ENCODE data around the gene CAPN14.

The CAPN14 gene

DNA sequence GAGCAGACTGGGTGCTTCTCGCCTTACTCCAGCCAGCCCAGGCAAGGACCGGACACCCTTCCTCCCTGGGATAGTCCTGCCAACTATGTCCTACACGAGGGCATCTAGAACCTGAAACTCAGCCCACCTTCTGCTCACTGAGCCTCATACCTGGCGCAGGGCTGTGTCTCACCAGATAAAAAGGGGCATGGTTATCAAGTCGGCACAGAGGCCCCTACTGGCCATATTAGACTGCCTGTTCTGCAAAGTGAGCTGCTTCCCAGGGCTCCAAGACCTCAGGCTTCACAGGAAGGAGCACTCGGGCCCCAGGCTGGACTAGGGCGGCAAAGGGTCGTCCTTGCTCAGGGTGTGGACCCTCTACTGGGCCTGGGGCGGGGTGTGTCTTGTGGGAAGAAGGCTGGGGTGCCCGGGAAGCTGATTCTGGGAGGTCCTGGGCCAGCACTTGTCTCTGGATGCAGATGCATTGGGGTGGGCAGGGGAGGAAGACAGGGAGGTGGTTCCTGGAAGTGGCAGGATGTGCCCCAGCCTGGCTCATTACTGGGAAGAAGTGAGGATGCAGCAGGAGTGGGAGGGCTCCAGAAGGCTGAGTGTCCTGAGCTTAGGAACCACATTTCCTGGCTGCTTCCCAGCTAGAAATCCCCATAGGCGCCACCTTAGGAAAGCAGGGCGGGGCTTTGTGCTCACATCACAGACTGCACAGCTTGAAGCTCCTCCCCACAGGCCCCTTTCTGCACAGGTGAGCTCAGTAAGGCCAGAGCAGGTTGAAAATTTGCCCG lies 36.2 kb upstream of the CAPN14 start:
- CTCF ChIA-PET = no interaction called here
- no peak for DNase-seq (ENCODE audit: extremely low spot score)
- TF ChIP-seq SP1 (IDR thresholded peaks at IDR 0.05) = no peak
- TF ChIP-seq LEF1 (IDR thresholded peaks at IDR 0.05; ENCODE audit: borderline replicate concordance) = no peak
- no peak for TF ChIP-seq HDGF (IDR thresholded peaks at IDR 0.05; ENCODE audit: borderline replicate concordance)
- TF ChIP-seq BHLHE40 (IDR thresholded peaks at IDR 0.05; ENCODE audit: borderline replicate concordance) = no peak
- no peak for TF ChIP-seq ARNT (IDR thresholded peaks at IDR 0.05)
- TF ChIP-seq, protein P1, sequence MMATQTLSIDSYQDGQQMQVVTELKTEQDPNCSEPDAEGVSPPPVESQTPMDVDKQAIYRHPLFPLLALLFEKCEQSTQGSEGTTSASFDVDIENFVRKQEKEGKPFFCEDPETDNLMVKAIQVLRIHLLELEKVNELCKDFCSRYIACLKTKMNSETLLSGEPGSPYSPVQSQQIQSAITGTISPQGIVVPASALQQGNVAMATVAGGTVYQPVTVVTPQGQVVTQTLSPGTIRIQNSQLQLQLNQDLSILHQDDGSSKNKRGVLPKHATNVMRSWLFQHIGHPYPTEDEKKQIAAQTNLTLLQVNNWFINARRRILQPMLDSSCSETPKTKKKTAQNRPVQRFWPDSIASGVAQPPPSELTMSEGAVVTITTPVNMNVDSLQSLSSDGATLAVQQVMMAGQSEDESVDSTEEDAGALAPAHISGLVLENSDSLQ (IDR thresholded peaks at IDR 0.05) = no peak
- no peak for TF ChIP-seq TARDBP (IDR thresholded peaks at IDR 0.05)
- no peak for TF ChIP-seq ELF4 (IDR thresholded peaks at IDR 0.05)
- TF ChIP-seq FOXM1 (IDR thresholded peaks at IDR 0.05; ENCODE audit: borderline replicate concordance) = no peak
- TF ChIP-seq FOXA1 (IDR thresholded peaks at IDR 0.05) = no peak
- no peak for TF ChIP-seq SUZ12 (IDR thresholded peaks at IDR 0.05)
- TF ChIP-seq L3MBTL2 (conservative IDR thresholded peaks at IDR 0.05) = no peak
- TF ChIP-seq ZNF384 (IDR thresholded peaks at IDR 0.05) = no peak
- no peak for TF ChIP-seq NFRKB (IDR thresholded peaks at IDR 0.05)
- TF ChIP-seq FOXK2 (IDR thresholded peaks at IDR 0.05) = no peak
- TF ChIP-seq CTBP1 (IDR thresholded peaks at IDR 0.05; ENCODE audit: borderline replicate concordance) = no peak
- POLR2A ChIA-PET = no interaction called here

DNA sequence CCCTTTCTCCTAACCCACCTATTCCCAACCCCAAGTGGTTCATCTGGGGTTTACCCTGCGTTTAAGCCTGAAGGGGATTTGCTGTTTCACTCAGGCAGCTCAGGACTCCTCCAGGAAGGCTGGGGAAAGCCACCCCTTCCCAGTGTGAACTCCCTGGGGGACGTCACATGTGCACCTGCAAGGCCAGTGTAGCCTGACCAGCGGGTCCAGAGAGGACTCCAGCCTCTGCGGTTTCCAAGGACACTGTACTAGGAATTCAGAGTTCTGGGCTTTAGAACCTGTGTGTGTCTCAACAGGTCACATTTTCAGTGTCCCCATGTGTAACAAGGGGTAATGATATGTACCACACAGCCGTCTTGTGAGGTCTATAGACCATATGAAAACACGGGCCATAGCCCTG lies 34.5 kb upstream of the CAPN14 start:
- CTCF ChIA-PET = no interaction called here
- no peak for DNase-seq (ENCODE audit: extremely low spot score)
- POLR2A ChIA-PET = no interaction called here
- TF ChIP-seq CTBP1 (IDR thresholded peaks at IDR 0.05; ENCODE audit: borderline replicate concordance) (no peak), SP1 (IDR thresholded peaks at IDR 0.05) (no peak), NFRKB (IDR thresholded peaks at IDR 0.05) (no peak), BHLHE40 (IDR thresholded peaks at IDR 0.05; ENCODE audit: borderline replicate concordance) (no peak), SUZ12 (IDR thresholded peaks at IDR 0.05) (no peak), FOXM1 (IDR thresholded peaks at IDR 0.05; ENCODE audit: borderline replicate concordance) (no peak), LEF1 (IDR thresholded peaks at IDR 0.05; ENCODE audit: borderline replicate concordance) (no peak), TARDBP (IDR thresholded peaks at IDR 0.05) (no peak), ARNT (IDR thresholded peaks at IDR 0.05) (no peak), FOXA1 (IDR thresholded peaks at IDR 0.05) (no peak), ZNF384 (IDR thresholded peaks at IDR 0.05) (no peak), HDGF (IDR thresholded peaks at IDR 0.05; ENCODE audit: borderline replicate concordance) (no peak), ELF4 (IDR thresholded peaks at IDR 0.05) (no peak), L3MBTL2 (conservative IDR thresholded peaks at IDR 0.05) (no peak), FOXK2 (IDR thresholded peaks at IDR 0.05) (no peak)
- TF ChIP-seq, protein P1 (IDR thresholded peaks at IDR 0.05) = no peak

DNA sequence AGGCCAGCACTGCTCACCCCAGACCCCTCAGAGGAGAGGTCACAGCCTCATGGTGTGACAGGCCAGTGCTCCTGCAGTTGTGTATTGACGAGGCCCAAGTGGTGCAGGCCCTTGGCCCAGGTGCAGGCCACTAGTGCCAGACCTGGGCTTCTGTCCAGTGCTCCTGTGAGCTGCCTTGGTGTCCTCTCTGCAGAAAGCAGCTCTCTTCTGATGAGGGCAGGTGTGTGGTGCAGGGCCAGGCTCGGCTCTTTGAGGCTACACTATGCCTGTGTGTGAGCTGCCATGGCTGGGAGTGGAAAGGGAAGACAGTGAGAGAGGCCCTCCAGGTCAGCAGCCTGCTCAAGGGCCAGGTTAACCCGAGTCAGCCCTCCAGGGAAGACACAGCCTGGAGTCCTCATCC lies 33.7 kb upstream of the CAPN14 start:
- TF ChIP-seq FOXA1 (IDR thresholded peaks at IDR 0.05) = no peak
- no peak for TF ChIP-seq FOXM1 (IDR thresholded peaks at IDR 0.05; ENCODE audit: borderline replicate concordance)
- no peak for TF ChIP-seq NFRKB (IDR thresholded peaks at IDR 0.05)
- TF ChIP-seq ZNF384 (IDR thresholded peaks at IDR 0.05) = no peak
- no peak for TF ChIP-seq TARDBP (IDR thresholded peaks at IDR 0.05)
- TF ChIP-seq BHLHE40 (IDR thresholded peaks at IDR 0.05; ENCODE audit: borderline replicate concordance) = no peak
- no peak for TF ChIP-seq ARNT (IDR thresholded peaks at IDR 0.05)
- TF ChIP-seq HDGF (IDR thresholded peaks at IDR 0.05; ENCODE audit: borderline replicate concordance) = no peak
- no peak for TF ChIP-seq SP1 (IDR thresholded peaks at IDR 0.05)
- TF ChIP-seq L3MBTL2 (conservative IDR thresholded peaks at IDR 0.05) = no peak
- TF ChIP-seq, protein P1 (IDR thresholded peaks at IDR 0.05) = no peak
- TF ChIP-seq SUZ12 (IDR thresholded peaks at IDR 0.05) = no peak
- no peak for TF ChIP-seq LEF1 (IDR thresholded peaks at IDR 0.05; ENCODE audit: borderline replicate concordance)
- TF ChIP-seq ELF4 (IDR thresholded peaks at IDR 0.05) = no peak
- TF ChIP-seq FOXK2 (IDR thresholded peaks at IDR 0.05) = no peak
- no peak for TF ChIP-seq CTBP1 (IDR thresholded peaks at IDR 0.05; ENCODE audit: borderline replicate concordance)
- POLR2A ChIA-PET = no interaction called here
- CTCF ChIA-PET = no interaction called here
- no peak for DNase-seq (ENCODE audit: extremely low spot score)

DNA sequence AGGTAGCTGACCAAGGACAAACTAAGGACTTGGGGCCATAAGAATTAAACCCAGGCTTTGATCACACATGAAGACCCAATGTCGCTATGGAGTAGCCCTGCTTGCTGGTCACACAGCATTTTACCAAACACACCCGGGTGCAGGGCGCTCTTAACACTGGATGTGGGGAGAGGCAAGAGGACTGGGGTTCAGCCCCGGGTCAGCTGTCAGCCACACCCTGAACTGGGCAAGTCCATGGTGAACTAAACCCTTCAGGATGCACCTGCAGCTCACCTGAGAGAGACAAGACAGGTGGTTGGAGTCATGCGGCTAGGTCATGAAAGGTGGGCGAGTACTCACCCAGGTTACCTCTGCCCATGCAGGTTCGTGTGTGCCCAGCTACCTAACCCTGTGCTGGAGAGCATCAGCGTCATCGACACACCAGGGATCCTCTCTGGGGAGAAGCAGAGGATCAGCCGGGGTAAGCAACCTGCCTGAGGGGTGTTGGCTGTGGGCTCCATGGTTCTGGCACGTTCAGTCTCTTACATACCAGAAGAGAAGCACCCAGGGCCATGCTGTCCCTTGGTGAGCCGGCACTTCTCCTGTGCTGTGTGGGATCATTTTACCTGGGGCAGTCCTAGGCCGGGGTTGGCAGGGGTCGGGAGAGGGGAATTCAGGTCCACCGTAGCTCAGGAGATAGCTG lies 31.8 kb upstream of the CAPN14 start:
- DNase-seq (ENCODE audit: extremely low spot score) = no peak
- POLR2A ChIA-PET = no interaction called here
- TF ChIP-seq CTBP1 (IDR thresholded peaks at IDR 0.05; ENCODE audit: borderline replicate concordance) = no peak
- no peak for TF ChIP-seq ELF4 (IDR thresholded peaks at IDR 0.05)
- TF ChIP-seq, protein P1 (IDR thresholded peaks at IDR 0.05) = no peak
- TF ChIP-seq FOXA1 (IDR thresholded peaks at IDR 0.05) = no peak
- TF ChIP-seq FOXM1 (IDR thresholded peaks at IDR 0.05; ENCODE audit: borderline replicate concordance) = no peak
- TF ChIP-seq NFRKB (IDR thresholded peaks at IDR 0.05) = no peak
- TF ChIP-seq L3MBTL2 (conservative IDR thresholded peaks at IDR 0.05) = no peak
- TF ChIP-seq ZNF384 (IDR thresholded peaks at IDR 0.05) = no peak
- TF ChIP-seq TARDBP (IDR thresholded peaks at IDR 0.05) = no peak
- TF ChIP-seq ARNT (IDR thresholded peaks at IDR 0.05) = no peak
- TF ChIP-seq SUZ12 (IDR thresholded peaks at IDR 0.05) = no peak
- TF ChIP-seq SP1 (IDR thresholded peaks at IDR 0.05) = no peak
- TF ChIP-seq BHLHE40 (IDR thresholded peaks at IDR 0.05; ENCODE audit: borderline replicate concordance) = no peak

DNA sequence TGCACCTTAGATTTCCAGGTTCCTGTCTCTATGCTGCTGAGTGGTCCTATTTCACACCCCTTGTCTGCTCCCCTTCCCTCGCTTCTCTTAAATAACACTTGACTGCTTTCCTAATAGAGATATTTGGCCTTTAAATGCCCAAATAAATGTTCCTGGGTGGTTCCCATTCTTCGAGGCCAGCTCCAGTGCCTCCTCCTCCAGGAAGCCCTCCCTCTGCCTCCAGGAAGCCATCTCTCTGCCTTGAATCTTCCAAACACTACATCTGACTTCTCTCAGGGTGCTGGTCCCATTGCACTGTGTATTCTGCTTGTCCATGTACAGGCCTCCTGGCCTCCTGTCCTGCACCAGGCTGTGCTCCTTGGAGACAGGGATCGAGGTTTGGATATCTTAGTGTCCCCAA lies 30.8 kb upstream of the CAPN14 start:
- ChIA-PET CTCF (no interaction called here), POLR2A (no interaction called here)
- TF ChIP-seq FOXM1 (IDR thresholded peaks at IDR 0.05; ENCODE audit: borderline replicate concordance) (no peak), HDGF (IDR thresholded peaks at IDR 0.05; ENCODE audit: borderline replicate concordance) (no peak), SP1 (IDR thresholded peaks at IDR 0.05) (no peak), FOXK2 (IDR thresholded peaks at IDR 0.05) (no peak), ARNT (IDR thresholded peaks at IDR 0.05) (no peak), ZNF384 (IDR thresholded peaks at IDR 0.05) (no peak), SUZ12 (IDR thresholded peaks at IDR 0.05) (no peak), FOXA1 (IDR thresholded peaks at IDR 0.05) (no peak), CTBP1 (IDR thresholded peaks at IDR 0.05; ENCODE audit: borderline replicate concordance) (no peak), NFRKB (IDR thresholded peaks at IDR 0.05) (no peak), TARDBP (IDR thresholded peaks at IDR 0.05) (no peak), L3MBTL2 (conservative IDR thresholded peaks at IDR 0.05) (no peak)
- TF ChIP-seq, protein P1 (IDR thresholded peaks at IDR 0.05) = no peak
- DNase-seq (ENCODE audit: extremely low spot score) = no peak

More for the DNA sequence above, 31.8 kb upstream of the CAPN14 start:
- CTCF ChIA-PET = no interaction called here
